AG04450 (cell line): Measurements from ENCODE around the gene BID. TPM values are rescaled to one million over a fixed set of nuclear protein-coding genes. Genes with fewer than 3 reads are reported as not detected.

Source experiments
- CTCF ChIA-PET: fragments of 300-600, 350-600 bp; formaldehyde crosslinking; extraction: SDS; loops from one replicate; lab custom pipeline; 2022; ENCODE audit warnings: antibody characterized with exemption, inconsistent platforms; lab: Charles Lee
- POLR2A ChIA-PET: fragments of 350-600 bp; formaldehyde crosslinking; extraction: SDS; loops from one replicate; lab custom pipeline; 2021; ENCODE audit warnings: antibody characterized with exemption, inconsistent platforms; lab: Yijun Ruan, JAX
- DNase-seq: peaks from one replicate; pipeline ENCODE4 v3.0.0-alpha.2; 2011; ENCODE audit warnings: low read depth, low spot score
- H3K27ac ChIP-seq: one replicate; pipeline ENCODE4 v1.5.1; 2012; ENCODE audit warnings: low read depth, low read length, control low read depth
- H3K27me3 ChIP-seq: one replicate; pipeline ENCODE4 v1.6.0; 2012; ENCODE audit warnings: low read length; ENCODE audit not compliant: control insufficient read depth, insufficient read depth
- H3K4me3 ChIP-seq: 2 replicates; pipeline ENCODE4 v1.5.1; 2011; ENCODE audit warnings: mild to moderate bottlenecking, low read depth, low read length, control low read depth
- H3K9me3 ChIP-seq: 2 replicates; pipeline ENCODE4 v1.5.1; 2012; ENCODE audit warnings: low read length; ENCODE audit not compliant: control insufficient read depth, insufficient read depth
- polyA plus RNA-seq: library from polyadenylated mRNA; depleted of rRNA; stranded (reverse); fragments of >200 nt; gene quantifications from 2 replicates; pipeline ENCODE4 v1.2.3, GENCODE V29; 2011
- TF ChIP-seq, protein P1 (sequence below): IDR thresholded peaks from 2 replicates; pipeline ENCODE4 v1.5.1; 2011; ENCODE audit warnings: low read depth, low read length, control low read depth, inconsistent platforms

The BID gene
- polyA plus RNA-seq, 1 experiment, result 65.3 TPM

DNA sequence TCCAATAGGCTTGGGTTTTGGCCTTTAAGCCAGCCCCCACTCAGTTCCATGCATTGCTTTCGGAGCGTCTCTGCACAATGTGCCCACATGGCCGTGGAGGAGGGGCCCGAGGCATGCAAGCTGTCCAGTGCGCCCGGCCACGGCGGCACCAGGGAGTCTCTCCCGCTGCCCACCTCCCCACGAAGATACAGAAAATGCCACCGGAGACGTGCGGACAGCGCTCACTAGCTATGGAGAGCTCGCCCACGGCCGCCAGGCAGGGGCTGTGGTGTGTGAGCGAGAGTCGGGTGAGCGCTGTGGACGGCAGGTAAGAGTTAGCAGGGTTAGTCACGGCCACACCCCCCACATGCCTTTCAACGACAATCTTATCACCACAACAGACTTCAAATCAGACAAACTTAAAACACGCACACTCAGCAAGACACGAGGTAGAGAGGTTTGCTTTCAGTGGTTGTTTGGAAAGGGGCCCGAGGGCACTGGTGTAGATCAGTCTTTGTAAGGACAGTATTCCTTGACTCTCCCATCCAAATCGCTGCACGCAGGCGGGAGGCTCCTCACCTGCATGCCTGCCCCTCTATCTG, 18.7 kb upstream of the BID start:
- no peak overlapping the region for H3K27ac ChIP-seq
- no peaks in the 10 kb centered on the region for H3K27me3 ChIP-seq
- DNase-seq, result no peak
- no peaks in the 10 kb centered on the region for H3K9me3 ChIP-seq
- ChIA-PET POLR2A (no interaction called here), CTCF (no interaction called here)
- TF ChIP-seq, protein P1, sequence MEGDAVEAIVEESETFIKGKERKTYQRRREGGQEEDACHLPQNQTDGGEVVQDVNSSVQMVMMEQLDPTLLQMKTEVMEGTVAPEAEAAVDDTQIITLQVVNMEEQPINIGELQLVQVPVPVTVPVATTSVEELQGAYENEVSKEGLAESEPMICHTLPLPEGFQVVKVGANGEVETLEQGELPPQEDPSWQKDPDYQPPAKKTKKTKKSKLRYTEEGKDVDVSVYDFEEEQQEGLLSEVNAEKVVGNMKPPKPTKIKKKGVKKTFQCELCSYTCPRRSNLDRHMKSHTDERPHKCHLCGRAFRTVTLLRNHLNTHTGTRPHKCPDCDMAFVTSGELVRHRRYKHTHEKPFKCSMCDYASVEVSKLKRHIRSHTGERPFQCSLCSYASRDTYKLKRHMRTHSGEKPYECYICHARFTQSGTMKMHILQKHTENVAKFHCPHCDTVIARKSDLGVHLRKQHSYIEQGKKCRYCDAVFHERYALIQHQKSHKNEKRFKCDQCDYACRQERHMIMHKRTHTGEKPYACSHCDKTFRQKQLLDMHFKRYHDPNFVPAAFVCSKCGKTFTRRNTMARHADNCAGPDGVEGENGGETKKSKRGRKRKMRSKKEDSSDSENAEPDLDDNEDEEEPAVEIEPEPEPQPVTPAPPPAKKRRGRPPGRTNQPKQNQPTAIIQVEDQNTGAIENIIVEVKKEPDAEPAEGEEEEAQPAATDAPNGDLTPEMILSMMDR, result no peak
- H3K4me3 ChIP-seq, result no peak overlapping the region

GRCh38 chr22:17792299-17792698, 18.0 kb upstream of the BID start:
- ChIA-PET CTCF (no interaction called here), POLR2A (no interaction called here)
- no peak overlapping the region for H3K4me3 ChIP-seq
- H3K27me3 ChIP-seq, result no peaks in the 10 kb centered on the region
- TF ChIP-seq, protein P1, result no peak
- no peak for DNase-seq
- no peaks in the 10 kb centered on the region for H3K9me3 ChIP-seq
- H3K27ac ChIP-seq, result no peak overlapping the region

- no peaks in the 10 kb centered on the region for H3K9me3 ChIP-seq
- no peak overlapping the region for H3K4me3 ChIP-seq
- ChIA-PET POLR2A (no interaction called here), CTCF (interaction anchor here (1.4 kb wide), 1 partner anchor 285 kb away, joined by 4 read pairs; no protein-coding TSS in a partner anchor)
- H3K27me3 ChIP-seq, result no peaks in the 10 kb centered on the region
- no peak for DNase-seq
- no peak overlapping the region for H3K27ac ChIP-seq
- TF ChIP-seq, protein P1, result no peak
Observed at GRCh38 chr22:17791196-17791595, 16.9 kb upstream of the BID start.

DNA sequence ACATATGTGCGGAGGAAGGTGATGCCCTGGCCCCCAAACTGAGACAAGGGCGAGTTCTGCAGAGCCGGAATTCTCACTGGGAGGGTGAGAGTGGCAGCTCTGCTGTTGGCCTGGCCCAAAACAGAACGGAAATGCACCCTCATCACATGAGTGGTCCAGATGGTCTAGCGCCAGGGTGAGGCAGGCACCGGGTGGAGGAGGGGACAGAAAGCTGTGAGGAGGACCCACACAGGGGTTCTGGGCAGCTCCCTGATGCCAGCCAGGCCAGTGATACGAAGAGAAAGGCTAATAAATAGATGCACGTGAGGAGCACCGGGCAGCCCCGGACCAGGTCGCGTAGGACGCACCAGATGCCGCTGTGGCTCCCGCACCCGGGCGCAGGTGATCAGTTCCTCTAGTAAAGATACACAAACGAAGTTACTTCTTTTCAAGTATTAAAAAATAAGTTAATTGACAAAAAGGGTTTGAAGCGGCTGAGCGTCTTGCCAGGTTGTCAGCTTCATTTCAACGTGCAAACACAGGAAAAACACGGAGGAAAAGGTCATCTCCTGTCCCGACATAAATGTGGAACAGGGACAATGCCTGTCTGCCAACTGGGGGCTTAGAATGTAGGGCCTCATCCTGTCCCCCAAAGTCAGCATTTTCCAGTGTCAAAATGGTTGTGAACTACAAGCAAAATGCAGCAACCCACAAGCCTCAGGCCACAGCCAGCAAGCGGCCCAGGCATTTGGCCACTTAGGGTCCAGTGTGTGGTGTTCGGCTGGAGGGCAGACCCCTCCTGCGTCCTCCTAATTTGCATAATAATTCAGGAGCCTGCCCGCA, 15.3 kb upstream of the BID start:
- H3K27ac ChIP-seq, result no peak overlapping the region
- no peaks in the 10 kb centered on the region for H3K9me3 ChIP-seq
- TF ChIP-seq, protein P1, result no peak
- ChIA-PET CTCF (interaction anchor here (1.3 kb wide), 1 partner anchor 231 kb away, joined by 3 read pairs; no protein-coding TSS in a partner anchor), POLR2A (no interaction called here)
- DNase-seq, result no peak
- no peaks in the 10 kb centered on the region for H3K27me3 ChIP-seq
- no peak overlapping the region for H3K4me3 ChIP-seq
